Fibroblast of peridontal ligament (primary cell): ENCODE results near the gene EIF2B5.
"Not testable (repeated sequence)": the region's sequence is repeated elsewhere in the genome, so short reads cannot be mapped to it uniquely, and the experiment has no call there.

Experiments
- DNase-seq: peaks from one replicate; pipeline ENCODE4 v3.0.0-alpha.2; 2010; ENCODE audit errors: extremely low read depth

The EIF2B5 gene

DNA sequence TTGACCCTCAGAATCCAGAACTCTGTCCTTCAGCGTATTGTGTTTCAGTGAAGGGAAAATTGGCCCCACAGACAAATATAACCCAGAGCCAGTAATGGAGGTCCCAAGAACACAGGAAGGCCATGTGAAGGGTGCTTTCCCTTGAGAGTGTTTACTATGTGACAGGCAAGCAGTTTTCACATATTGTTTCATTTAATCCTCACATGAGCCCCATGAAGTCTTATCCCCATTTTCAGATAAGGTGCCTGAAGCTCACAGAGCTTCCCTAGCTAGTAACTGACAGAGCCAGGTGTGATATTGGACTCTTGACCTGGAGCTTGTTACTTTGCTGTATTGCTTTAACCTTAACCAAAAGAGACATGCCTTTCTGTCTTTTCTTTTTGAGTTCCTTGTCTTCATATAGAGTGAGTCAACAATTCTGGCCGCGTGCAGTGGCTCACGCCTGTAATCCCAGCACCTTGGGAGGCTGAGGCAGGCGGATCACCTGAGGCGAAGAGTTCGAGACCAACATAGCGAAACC lies 10.7 kb downstream of the EIF2B5 start:
- no peak for DNase-seq

DNA sequence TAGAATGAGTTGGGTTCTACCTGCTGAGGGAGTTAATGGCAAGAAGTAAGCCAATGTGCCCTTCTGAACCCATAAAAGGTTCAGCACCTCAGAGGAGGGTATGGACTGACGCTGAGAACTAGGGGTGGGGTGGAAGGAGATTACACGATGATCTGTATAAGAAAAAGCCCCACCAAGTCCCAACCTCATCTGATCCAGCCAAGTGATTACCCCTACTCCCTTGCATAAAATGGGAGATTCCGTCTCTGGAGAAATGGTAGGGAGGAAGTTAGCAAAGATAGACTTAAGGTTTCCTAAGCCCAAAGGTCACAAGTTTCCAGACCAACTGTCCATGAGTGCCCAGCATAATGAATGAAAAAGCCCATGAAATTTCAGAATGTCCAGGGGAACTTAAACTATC lies 12.9 kb downstream of the EIF2B5 start:
- DNase-seq: no peak

DNA sequence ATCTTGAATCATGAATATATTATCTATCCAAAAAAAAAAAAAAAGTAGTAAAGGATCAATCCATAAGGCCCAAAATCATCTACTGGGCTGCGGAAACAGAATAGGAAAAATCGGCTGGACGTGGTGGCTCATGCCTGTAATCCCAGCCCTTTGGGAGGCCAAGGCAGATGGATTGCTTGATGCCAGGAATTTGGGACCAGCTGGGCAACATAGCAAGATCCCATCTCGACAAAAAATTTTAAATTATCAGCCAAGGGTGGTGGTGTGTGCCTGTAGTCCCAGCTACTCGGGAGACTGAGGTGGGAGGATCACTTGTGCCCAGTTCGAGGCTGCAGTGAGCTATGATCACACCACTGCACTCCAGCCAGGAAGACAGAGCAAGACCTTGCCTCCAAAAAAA lies 14.0 kb downstream of the EIF2B5 start:
- no peak for DNase-seq

DNA sequence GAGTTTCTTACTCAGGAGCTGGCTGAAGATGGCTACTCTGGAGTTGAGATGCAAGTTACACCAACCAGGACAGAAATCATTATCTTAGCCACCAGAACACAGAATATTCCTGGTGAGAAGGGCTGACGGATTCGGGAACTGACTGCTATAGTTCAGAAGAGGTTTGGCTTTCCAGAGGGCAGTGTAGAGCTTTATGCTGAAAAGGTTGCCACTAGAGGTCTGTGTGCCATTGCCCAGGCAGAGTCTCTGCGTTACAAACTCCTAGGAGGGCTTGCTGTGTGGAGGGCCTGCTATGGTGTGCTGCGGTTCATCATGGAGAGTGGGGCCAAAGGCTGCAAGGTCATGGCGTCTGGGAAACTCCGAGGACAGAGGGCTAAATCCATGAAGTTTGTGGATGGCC lies 14.6 kb downstream of the EIF2B5 start:
- peak; percentile 55 for DNase-seq

DNA sequence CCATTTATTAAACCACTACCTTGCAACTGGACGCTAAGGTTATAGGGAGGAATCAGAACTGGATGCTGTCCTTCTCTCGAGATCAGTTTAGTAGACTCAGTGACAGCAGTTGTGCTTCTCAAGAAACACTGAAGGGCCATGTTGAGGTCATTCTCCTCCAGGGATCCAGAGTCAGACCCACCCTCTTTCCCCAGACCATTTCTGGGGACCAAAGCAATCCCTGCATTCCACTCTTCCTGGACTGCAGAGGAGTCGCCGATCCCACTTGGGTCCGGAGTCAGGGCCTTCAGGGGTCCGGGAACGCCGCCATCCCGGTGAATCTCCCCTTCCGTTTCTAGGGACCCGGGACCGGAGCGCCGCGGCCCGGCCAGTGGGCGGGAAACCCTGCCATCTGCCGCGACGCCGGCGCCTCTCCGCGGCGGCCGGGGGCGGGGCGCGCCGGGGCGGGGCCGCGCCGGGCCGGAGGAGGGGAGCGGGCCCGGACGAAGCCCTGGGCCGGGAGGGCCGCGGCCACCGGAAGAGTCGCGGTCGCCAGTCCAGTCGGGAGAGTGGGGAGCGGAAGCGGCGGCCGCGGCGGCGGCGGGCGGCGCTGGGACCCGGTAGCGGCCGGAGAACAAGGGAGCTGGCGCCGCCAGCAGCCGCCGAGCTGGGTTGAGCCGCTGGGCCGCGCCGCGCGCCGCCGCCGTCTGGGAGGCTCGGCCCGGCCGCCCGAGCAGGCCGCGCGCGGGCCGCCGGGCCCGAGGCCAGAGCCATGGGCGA lies 19.9 kb downstream of the EIF2B5 start, which contains the start of gene DVL3:
DVL3 (plus strand) TSS at position 493 of the 759 bp plus-strand sequence; CDS start at position 752, 259 bp downstream.
- DNase-seq: peak; percentile 46

DNA sequence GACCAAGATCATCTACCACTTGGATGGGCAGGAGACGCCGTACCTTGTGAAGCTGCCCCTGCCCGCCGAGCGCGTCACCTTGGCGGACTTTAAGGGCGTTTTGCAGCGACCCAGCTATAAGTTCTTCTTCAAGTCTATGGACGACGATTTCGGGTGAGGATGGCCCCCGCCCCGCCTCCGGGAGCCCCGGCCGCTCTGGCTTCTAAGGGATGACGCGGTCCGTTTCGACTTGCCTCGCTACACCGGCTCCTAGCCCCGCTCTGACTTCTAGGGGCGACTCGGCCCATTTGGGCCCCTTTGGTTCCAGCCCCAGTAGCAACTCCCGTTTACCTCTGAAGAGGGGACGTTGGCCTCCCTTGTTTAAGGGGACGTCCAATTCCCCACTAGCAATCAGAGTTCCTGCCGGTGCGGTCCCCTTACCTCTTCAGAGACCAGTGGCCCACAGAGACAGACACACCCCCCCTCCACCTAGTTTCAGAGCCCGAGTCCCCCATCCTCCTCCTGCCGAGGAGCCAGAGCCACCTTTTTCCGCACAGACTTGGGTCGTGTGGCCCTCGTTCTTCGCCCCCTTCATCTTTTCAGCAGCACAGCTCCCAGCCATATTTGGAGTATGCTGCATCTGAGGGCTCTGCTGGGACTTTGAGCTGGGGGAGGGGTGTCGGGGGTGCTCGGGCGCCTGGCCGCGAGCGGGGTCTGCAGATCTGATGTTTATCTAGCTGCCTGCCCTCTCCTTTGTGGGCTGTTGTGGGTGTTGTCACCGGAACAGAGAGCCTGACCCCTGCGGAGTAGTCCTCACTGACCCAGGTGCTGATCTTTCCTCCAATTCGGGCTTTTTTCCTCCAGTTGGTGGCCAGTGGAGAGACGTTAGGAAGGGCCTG lies 20.7 kb downstream of the EIF2B5 start:
- no peak for DNase-seq

DNA sequence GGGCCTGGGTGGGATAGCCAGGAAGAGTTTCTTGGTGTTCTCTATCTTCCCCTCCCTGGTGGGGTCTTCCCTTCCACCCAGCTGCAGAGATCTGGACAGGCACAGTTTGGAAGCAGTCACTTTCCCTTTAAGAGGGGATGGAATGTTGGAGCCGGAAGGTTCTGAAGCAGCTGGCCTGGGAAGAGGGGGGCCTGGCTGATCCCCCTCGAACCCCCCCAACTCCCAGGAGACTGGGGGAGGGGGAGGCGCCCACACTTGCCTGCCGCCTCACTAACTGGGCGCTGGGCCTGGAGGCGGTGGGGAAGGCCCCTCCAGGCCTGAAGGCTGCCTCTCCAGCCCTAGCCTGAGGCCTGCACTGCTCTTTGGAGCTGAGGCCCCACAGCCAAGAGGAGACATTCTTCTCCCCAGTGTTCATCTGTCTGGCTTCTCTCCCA lies 21.4 kb downstream of the EIF2B5 start:
- peak; percentile 70 for DNase-seq

DNA sequence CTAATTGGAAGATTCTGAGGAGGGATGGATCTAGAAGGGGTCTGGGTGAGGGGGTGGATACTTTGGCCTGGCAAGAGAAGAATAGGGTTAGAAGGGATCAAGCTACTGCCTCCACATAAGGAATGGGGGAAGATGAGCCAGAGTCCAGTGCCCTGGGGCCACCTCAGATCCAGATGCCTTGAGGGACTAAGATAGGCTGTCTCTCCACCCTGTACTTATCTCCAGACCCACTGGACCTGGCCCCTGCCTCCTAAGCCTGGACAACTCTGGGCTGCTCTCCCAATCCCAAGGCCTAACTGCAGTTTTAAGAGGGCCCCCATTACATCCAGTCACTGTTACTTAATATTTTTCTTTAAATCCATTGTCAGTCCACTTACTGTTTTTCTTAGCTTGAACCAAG lies 22.0 kb downstream of the EIF2B5 start:
- DNase-seq: no peak

DNA sequence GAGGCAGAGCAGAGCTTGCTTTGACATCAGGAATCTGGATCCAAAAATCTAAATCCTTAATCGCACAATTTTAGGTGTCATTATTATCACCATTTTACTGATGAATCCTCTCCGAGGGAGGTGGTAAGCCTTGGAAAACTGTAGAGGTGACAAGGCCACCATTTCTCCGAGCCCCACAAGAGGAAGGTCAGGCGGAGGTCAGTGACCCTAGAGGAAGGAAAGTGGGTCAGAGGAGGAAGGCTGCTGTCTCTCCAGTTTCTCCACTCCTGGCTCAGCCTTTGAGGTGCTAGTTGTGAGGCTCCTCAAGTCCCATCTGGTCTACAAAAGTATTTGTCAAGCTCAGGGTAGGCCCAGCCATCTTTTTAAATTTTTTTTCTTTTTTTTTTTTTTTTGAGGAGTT lies 23.2 kb downstream of the EIF2B5 start:
- DNase-seq: no peak

DNA sequence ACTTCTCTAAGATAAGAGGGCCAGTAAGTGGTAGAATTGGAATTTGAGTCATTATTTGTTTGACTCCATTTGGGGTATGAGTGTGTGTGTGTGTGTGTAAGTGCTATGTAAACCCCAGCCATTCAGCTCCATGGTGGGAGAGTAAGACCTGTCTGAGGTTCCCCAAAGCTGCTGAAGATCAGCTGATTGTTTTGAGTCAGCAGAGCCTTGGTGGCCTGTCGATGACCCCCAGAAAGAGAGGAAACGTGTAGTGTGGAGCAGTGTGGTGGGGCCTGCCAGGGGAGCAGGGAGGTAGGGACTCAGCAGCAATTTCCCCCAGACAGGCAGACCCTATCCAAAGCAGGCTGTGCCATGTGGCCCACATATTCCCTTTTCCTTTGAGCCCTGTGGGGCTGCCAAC lies 25.3 kb downstream of the EIF2B5 start:
- DNase-seq: peak; percentile 56

DNA sequence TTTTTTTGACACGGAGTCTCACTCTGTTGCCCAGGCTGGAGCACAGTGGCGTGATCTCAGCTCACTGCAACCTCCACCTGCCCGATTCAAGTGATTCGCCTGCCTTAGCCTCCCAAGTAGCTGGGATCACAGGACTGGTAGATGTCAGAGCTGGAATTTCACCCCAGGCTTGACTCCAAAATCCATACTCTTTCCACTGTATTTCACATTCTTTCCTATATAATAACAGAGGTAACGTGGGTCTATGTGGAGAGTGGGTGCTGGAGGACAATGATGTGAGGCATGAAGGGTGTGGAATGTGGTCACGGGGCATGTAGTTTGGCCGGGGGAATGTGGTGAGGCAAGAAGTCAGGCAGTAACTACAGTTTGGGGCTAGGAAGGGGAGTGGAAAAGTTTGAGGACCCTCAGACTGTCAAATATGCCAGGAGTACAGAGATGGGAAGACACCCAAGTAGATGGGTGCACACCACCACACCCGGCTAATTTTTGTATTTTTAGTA lies 27.5 kb downstream of the EIF2B5 start:
- DNase-seq: not testable (repeated sequence)

DNA sequence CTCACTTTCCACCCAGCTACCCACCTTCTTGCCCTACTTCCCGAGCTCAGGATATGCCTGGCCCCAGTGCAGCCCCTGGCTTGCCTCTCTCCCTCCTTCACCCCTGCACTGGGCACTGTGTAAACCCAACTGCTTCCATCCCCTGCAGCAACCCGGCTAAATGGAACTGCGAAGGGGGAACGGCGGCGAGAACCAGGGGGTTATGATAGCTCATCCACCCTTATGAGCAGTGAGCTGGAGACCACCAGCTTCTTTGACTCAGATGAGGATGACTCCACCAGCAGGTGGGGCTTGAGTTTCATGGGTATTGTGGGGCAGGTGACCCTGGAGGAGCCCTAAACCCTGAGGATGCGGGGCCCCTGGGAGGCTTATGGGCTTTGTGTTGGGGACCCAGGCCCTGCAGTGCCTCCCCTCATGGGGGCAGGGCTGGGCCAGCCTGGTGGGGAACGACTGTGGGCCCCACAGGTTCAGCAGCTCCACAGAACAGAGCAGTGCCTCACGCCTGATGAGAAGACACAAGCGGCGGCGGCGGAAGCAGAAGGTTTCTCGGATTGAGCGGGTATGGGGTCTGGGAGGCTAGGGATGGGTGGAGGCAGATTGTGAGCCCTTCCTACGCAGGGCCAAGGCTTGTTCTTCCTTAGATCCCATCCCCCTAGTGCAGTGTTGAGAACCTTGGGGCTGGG lies 29.6 kb downstream of the EIF2B5 start:
- no peak for DNase-seq

DNA sequence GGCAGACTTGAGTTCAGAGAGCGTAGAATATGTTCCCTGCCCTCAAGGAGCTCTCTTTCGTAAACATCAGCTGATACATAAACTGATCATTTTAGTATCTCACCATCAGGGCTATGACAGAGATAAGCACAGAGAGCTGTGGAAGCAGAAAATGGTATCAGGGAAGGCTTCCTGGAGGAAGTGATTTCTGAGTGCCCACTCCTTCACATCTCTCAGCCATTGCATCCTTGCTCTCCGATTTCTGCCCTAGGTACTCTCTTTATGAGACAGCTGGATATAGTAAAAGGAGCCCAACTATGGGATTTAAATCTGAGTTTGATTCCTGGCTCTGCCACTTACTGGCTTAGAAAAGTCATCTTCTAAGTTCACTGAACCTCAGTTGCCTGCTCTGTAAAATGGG lies 30.4 kb downstream of the EIF2B5 start:
- no peak for DNase-seq

DNA sequence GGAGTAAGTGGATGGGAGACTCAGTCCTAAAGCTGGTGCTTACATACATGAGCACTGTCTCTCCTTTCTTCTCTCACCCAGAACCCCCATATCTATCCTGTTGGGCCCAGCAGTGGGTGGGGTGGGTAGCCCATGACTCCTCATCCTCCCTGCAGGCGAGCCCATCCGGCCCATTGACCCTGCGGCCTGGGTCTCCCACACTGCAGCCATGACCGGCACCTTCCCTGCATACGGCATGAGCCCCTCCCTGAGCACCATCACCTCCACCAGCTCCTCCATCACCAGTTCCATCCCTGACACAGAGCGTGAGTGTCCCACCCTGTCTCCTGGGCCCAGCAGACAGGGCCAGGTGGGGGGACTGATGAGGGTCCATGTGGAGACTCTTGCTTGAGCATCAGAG lies 31.5 kb downstream of the EIF2B5 start:
- DNase-seq: no peak

DNA sequence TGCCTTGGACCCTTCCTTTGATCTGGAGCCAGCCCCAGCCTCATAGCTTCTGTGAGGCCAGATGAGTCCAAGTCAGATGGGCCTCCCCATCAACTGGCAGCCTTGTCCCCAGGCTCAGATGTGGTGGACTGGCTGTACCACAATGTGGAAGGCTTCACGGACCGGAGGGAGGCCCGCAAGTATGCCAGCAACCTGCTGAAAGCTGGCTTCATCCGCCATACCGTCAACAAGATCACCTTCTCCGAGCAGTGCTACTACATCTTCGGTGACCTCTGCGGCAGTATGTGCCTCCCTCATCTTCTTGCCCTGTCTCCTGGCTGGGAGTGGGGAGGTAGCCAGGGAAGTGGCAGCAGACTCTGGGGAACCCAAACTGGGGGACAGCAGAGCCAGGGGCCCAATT lies 32.6 kb downstream of the EIF2B5 start:
- no peak for DNase-seq

DNA sequence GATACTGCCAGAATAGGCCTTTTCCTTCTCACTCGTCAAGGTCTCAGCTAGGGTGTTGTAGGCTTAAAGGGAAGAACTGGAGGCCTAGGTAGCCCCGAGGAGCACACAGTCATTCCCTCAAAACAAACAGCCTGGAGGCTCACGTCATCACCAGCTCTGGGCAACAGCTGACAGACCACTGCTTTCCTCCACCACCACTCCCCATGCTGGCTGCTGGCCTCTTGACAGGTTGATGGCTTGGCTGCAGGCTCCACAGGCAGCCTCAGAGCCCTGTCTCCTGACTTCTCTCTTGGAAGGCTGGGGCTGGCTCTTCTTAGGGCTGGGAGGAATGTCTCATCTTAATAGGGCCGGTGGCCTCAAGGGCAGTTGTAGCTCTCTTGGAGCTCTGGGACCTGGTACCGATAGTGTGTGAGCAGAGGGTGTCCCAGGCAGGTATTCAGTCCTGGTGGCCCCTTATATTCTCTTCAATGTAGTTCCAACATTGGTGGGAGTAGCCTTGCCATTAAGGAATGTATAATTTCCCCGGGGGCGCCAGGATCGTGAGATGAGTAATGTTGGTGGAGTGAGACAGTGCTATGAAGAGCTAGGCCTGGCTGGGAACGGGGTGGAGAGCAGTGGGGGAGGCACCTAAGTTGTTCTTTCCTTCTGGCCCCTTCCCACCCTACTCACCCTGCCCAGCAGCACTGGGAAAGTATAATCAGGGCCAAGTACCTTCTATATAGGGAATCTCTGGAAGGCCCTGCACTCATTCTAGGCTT lies 33.4 kb downstream of the EIF2B5 start:
- DNase-seq: peak; percentile 74

DNA sequence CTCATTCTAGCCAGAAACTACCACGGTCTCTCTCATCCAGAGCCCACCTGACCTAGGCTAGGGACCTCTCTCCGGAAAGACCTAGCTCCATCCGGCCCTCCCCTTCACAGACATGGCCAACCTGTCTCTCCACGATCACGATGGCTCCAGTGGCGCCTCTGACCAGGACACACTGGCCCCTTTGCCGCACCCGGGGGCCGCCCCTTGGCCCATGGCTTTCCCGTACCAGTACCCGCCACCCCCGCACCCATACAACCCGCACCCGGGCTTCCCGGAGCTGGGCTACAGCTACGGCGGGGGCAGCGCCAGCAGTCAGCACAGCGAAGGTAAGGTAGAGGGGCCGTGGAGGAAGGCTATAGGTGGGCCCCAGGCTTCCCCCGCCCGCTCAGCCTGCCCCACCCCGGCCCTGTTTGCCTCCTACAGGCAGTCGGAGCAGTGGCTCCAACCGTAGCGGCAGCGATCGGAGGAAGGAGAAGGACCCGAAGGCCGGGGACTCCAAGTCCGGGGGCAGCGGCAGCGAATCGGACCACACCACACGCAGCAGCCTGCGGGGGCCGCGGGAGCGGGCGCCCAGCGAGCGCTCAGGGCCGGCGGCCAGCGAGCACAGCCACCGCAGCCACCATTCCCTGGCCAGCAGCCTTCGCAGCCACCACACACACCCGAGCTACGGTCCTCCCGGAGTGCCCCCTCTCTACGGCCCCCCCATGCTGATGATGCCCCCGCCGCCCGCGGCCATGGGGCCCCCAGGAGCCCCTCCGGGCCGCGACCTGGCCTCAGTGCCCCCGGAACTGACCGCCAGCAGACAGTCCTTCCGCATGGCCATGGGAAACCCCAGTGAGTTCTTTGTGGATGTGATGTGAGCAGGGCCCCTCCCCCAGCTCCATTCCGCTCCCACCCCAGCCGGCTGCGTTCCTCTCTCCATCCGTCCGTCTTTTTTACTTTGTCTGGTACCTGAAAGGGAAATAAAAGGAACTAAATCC lies 35.0 kb downstream of the EIF2B5 start:
- DNase-seq: no peak

DNA sequence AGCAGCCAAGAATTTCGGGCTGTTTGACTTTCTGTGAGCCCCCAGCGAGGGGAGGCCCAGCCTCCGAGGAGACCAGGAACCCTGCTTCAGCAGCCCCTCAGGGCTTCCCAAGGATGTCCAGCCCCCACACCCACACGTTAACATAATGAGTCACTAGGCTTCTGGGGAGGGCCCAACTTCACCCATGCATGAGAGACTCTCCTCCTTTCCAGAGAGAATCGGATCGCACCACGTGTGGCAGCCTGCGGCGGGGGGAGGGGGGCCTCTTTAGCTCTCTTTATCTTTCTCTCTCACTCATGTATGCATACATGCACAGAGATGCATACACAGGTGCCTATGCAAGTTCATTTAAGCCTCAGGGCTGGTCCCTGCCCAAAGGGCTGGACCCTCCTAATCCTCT lies 36.4 kb downstream of the EIF2B5 start:
- DNase-seq: peak; percentile 65

DNA sequence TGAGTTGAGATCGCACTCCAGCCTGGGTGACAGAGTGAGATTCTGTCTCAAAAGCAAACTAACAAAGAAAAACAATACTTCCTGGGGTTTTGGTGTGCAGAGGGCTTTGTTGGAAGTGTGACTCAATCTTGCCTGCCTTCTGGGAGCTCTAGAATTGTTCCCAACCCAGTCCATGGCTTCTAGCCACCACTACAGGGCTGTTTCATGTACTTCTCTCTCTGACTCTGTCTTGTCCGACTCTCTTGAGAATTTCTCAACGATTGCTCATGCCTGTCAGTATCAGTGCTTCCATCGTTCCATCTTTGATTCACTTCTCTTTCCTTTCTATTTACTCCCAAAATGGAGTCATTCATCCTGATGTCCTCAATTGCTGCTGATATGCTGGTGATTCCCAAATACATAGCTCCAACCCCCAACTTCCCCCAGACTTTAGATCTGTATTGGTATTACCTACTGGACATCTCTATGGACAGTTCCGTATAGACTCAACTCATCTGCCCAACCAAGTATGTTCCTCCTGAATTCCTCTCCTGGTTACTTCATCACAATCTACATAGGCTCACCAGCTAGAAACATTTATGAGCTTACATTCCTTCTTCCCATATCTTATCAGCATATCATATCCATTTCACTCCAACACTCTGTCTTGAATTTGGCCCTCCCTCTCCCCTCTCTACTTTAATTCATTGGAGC lies 37.7 kb downstream of the EIF2B5 start:
- DNase-seq: peak; percentile 78
